MM.1S (cell line): ENCODE data around the gene CHMP5.

Source experiments
- EZH2 ChIP-seq: fragments of 300-600 bp; sonication (generic); optimal IDR thresholded peaks from 2 replicates; pipeline ENCODE3; 2017; ENCODE audit warnings: low read depth, mild to moderate bottlenecking, antibody characterized with exemption, low read length, mixed read lengths
- TF ChIP-seq, protein P1 (sequence below): fragments of 300-600 bp; sonication (generic); IDR thresholded peaks from 2 replicates; pipeline ENCODE4 v1.5.1; 2016; ENCODE audit warnings: antibody characterized with exemption, low read length, mixed read lengths

DNA sequence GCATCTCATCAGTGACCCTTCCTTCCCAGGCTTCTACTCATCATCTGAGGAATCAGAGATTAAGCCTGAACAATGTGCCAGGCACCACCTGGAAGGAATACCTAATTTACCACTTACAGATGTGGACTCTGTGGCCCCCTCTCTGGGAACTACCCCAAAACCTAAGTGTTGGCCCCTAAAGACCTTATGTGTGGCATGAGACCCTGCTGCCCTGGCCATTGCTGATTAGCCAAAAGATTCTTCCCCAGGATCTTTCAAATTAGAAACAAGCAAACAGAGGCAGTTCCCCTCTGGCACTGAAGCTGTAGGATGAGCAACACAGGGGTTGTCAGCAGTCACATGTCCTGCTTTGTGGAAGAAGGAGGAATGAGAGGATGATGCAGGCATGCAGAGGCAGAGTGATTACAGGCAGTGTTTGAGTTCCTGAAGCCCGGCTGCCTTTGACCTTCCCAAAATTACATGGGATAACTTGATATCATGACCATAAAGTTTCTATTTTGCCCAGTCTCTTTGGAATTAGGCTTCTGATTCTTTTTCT, 14.3 kb upstream of the CHMP5 start:
- TF ChIP-seq, protein P1, sequence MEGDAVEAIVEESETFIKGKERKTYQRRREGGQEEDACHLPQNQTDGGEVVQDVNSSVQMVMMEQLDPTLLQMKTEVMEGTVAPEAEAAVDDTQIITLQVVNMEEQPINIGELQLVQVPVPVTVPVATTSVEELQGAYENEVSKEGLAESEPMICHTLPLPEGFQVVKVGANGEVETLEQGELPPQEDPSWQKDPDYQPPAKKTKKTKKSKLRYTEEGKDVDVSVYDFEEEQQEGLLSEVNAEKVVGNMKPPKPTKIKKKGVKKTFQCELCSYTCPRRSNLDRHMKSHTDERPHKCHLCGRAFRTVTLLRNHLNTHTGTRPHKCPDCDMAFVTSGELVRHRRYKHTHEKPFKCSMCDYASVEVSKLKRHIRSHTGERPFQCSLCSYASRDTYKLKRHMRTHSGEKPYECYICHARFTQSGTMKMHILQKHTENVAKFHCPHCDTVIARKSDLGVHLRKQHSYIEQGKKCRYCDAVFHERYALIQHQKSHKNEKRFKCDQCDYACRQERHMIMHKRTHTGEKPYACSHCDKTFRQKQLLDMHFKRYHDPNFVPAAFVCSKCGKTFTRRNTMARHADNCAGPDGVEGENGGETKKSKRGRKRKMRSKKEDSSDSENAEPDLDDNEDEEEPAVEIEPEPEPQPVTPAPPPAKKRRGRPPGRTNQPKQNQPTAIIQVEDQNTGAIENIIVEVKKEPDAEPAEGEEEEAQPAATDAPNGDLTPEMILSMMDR: no peak
- TF ChIP-seq EZH2: no peak
